GM23248 (cell line): ENCODE measurements around the gene GNB1.

Experiments
- EZH2 ChIP-seq: fragments of 200-600 bp; sonication (generic); IDR thresholded peaks from 2 replicates; pipeline ENCODE4 v1.6.1; 2018; ENCODE audit warnings: antibody characterized with exemption, mild to moderate bottlenecking; ENCODE audit not compliant: insufficient read depth, poor library complexity, severe bottlenecking
- EZH2phosphoT487 ChIP-seq: fragments of 200-600 bp; sonication (generic); IDR thresholded peaks from 2 replicates; pipeline ENCODE4 v1.6.1; 2018; ENCODE audit warnings: antibody characterized with exemption, moderate library complexity, mild to moderate bottlenecking, low read depth; ENCODE audit not compliant: insufficient read depth

DNA sequence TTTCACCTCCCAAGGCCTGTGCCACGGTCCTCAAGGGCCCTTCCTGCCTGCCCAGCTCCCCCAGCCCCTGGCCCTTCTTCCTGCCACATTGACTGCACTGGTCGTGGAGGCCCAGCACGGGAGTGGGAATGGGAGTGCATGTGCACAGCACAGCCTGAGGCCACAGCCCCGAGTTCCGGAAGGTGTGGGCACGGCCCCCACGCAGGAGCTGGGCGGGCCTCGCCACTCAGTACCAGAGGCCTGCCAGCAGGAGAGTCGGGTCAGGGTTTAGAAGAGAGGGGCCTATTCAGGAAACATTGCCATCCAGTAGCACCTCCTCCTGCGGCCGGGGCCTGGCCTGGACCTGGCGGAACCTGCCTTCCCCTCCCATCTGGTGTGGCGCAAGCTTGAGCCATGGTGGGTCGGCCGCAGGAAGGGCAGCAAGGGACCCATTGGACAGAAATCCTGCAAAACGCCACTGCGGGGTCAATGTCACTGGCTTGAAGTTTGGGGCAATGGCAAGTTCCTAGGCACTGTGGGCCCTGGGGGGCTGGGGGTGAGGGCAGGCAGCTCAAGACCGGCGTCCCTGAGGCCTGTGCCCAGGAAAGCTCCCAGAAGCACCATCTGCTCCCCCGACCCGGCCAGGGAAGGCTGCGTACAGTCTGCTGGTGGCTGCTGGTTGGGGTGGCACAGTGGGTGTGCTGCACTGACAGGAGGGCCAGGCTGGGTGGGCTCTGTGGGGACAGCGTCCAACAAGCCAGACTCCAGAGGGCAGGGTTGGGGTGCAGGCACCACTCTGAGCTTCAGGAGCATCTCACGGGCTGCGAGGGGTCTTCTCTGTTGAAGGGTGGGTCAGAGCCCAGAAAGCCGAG, 29.9 kb upstream of the GNB1 start:
- TF ChIP-seq EZH2, result no peak
- TF ChIP-seq EZH2phosphoT487, result no peak
